ENCODE data around the gene KIRREL3. TPM values are rescaled to one million over a fixed set of nuclear protein-coding genes. Genes with fewer than 3 reads are reported as not detected.

The KIRREL3 gene
- total RNA-seq, 1 experiment from 2014 or later = 2.2 TPM

GRCh38 chr11:126480410-126481302, 519.9 kb downstream of the KIRREL3 start:
- H3F3A ChIP-seq (ENCODE audit: insufficient read depth, low read depth) = no peaks in the 10 kb centered on the region
- H3K36me3 ChIP-seq (ENCODE audit: low read depth) = no peaks in the 10 kb centered on the region
- ChIA-PET CTCF (interaction anchor here (0.5 to 2.2 kb wide), 16 partner anchors 9 to 584 kb away, joined by 3 to 15 read pairs (median 3); partner anchors contain the start of gene DCPS), POLR2A (ENCODE audit: unreplicated experiment) (no interaction called here)
- DNase-seq = peak; percentile 60 to 66
- intact Hi-C loops (cut with micrococcal nuclease; ENCODE audit: unreplicated experiment) = loop anchor here (1.0 kb wide), 1 partner anchor 170 kb away; no protein-coding TSS in a partner anchor
- H4K20me1 ChIP-seq (ENCODE audit: insufficient read depth) = no peaks in the 10 kb centered on the region
- H3K4me3 ChIP-seq = no peak overlapping the region; the same call in 1 of the 2 replicates
- peaks cover 12% of the 10 kb centered on the region; the same call in 1 of the 2 replicates for H3K4me1 ChIP-seq (replicated peaks; ENCODE audit: insufficient read depth)
- H3K79me2 ChIP-seq (ENCODE audit: low read depth) = no peaks in the 10 kb centered on the region
- H3K27ac ChIP-seq = no peak overlapping the region
- BruUV-seq (replicated peaks) = no TSS peak
- TF ChIP-seq CTCF (conservative IDR thresholded peaks at IDR 0.05) (peak; percentile 96), EZH2 (IDR thresholded peaks at IDR 0.05; ENCODE audit: low read depth) (no peak)
- H3K4me2 ChIP-seq = peak overlapping the region; percentile 68
- H3K9me3 ChIP-seq (ENCODE audit: insufficient read depth, low read depth) = no peaks in the 10 kb centered on the region
- H2AFZ ChIP-seq = peak overlapping the region; percentile 84
- no peaks in the 10 kb centered on the region for H3K9me2 ChIP-seq (ENCODE audit: insufficient read depth)
- H3K27me3 ChIP-seq (ENCODE audit: insufficient read depth, low read depth) = 0 out of 2 replicates have a peak, but pooled peaks cover 3% of the 10 kb centered on the region

GRCh38 chr11:126480015-126480409, 520.6 kb downstream of the KIRREL3 start:
- H3K9me2 ChIP-seq (ENCODE audit: insufficient read depth) = no peaks in the 10 kb centered on the region
- 0 out of 2 replicates have a peak, but pooled peaks cover 3% of the 10 kb centered on the region for H3K27me3 ChIP-seq (ENCODE audit: insufficient read depth, low read depth)
- ChIA-PET POLR2A (ENCODE audit: unreplicated experiment) (no interaction called here), CTCF (interaction anchor here (0.6 to 2.2 kb wide), 11 partner anchors 9 to 510 kb away, joined by 3 to 15 read pairs (median 3); partner anchors contain the start of gene DCPS)
- H3F3A ChIP-seq (ENCODE audit: insufficient read depth, low read depth) = no peaks in the 10 kb centered on the region
- BruUV-seq (replicated peaks) = no TSS peak
- no peak overlapping the region for H3K27ac ChIP-seq
- no peaks in the 10 kb centered on the region for H4K20me1 ChIP-seq (ENCODE audit: insufficient read depth)
- H3K4me1 ChIP-seq (replicated peaks; ENCODE audit: insufficient read depth) = peaks cover 12% of the 10 kb centered on the region; the same call in 1 of the 2 replicates
- H2AFZ ChIP-seq = peak overlapping the region; percentile 84; the same call in 1 of the 2 replicates
- no peaks in the 10 kb centered on the region for H3K79me2 ChIP-seq (ENCODE audit: low read depth)
- intact Hi-C loops (cut with micrococcal nuclease; ENCODE audit: unreplicated experiment) = loop anchor here (1.0 kb wide), 1 partner anchor 170 kb away; no protein-coding TSS in a partner anchor
- no peak for TF ChIP-seq EZH2 (IDR thresholded peaks at IDR 0.05; ENCODE audit: low read depth)
- no peak for TF ChIP-seq CTCF (conservative IDR thresholded peaks at IDR 0.05)
- no peaks in the 10 kb centered on the region for H3K9me3 ChIP-seq (ENCODE audit: insufficient read depth, low read depth)
- no peak overlapping the region for H3K4me2 ChIP-seq
- DNase-seq = no peak
- H3K4me3 ChIP-seq = no peak overlapping the region
- no peaks in the 10 kb centered on the region for H3K36me3 ChIP-seq (ENCODE audit: low read depth)

- Histone ChIP-seq H3K4me3 (no peak overlapping the region), H3K27ac (no peak overlapping the region), H3K27me3 (ENCODE audit: insufficient read depth, low read depth) (0 out of 2 replicates have a peak, but pooled peaks cover 3% of the 10 kb centered on the region), H3K9me3 (ENCODE audit: insufficient read depth, low read depth) (no peaks in the 10 kb centered on the region), H3K79me2 (ENCODE audit: low read depth) (no peaks in the 10 kb centered on the region), H3K4me1 (replicated peaks; ENCODE audit: insufficient read depth) (peaks cover 8% of the 10 kb centered on the region; the same call in 1 of the 2 replicates), H2AFZ (no peak overlapping the region), H3F3A (ENCODE audit: insufficient read depth, low read depth) (no peaks in the 10 kb centered on the region), H3K36me3 (ENCODE audit: low read depth) (no peaks in the 10 kb centered on the region), H3K9me2 (ENCODE audit: insufficient read depth) (no peaks in the 10 kb centered on the region), H3K4me2 (no peak overlapping the region), H4K20me1 (ENCODE audit: insufficient read depth) (no peaks in the 10 kb centered on the region)
- intact Hi-C loops (cut with micrococcal nuclease; ENCODE audit: unreplicated experiment) = no loop called here
- CTCF ChIA-PET = interaction anchor here (2.2 kb wide), 1 partner anchor 169 kb away, joined by 15 read pairs; no protein-coding TSS in a partner anchor
- POLR2A ChIA-PET (ENCODE audit: unreplicated experiment) = no interaction called here
- no peak for DNase-seq
- no peak for TF ChIP-seq CTCF (conservative IDR thresholded peaks at IDR 0.05)
- no TSS peak for BruUV-seq (replicated peaks)
Measured at GRCh38 chr11:126479178-126479930, 521.2 kb downstream of the KIRREL3 start.
